IPS-NIHi7 (cell line): ENCODE results near the gene ERVH48-1.
"Not testable (repeated sequence)": the region's sequence is repeated elsewhere in the genome, so short reads cannot be mapped to it uniquely, and the experiment has no call there.

ENCODE experiments used
- DNase-seq: peaks from one replicate; pipeline ENCODE4 v3.0.0; 2012; ENCODE audit warnings: mixed read lengths; ENCODE audit errors: extremely low spot score

The ERVH48-1 gene

DNA sequence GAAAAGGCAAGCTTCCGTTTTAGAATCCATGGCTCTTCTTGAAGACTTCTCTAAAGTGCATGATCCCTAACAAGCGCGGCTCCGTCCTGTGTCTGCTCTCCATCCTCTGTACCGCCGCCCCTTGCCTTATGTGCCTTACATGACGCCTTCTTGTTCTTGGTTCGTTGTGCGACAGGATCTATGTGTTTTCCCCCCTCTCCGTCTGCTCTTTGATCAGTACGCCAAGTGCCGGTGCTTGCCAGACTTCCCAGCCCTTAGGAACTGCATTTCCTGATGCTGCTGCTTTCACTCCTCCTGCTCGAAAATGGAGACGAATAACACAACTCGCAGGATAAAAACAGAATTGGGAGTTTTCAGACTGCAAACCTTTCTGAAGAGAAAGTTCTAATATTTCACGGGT lies 19.2 kb downstream of the ERVH48-1 start:
- no peak for DNase-seq

DNA sequence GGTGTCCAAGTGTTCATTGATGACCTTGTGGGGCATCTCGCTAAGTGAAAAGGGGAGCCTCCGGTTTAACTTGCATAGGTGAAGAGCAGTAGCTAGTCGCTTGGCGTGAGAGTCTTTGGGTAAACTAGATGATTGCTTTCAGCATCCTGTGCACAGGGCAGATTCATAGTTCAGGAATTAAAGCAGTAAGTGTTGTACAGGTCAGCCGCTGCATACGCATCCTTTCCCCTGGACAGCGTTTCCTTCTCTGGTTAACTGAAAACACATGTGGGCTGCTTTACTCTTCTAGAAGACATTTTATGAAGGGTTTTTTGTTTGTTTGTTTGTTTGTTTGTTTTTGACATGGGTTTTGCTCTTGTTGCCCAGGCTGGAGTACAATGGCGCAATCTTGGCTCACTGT lies 20.2 kb downstream of the ERVH48-1 start:
- no peak for DNase-seq

DNA sequence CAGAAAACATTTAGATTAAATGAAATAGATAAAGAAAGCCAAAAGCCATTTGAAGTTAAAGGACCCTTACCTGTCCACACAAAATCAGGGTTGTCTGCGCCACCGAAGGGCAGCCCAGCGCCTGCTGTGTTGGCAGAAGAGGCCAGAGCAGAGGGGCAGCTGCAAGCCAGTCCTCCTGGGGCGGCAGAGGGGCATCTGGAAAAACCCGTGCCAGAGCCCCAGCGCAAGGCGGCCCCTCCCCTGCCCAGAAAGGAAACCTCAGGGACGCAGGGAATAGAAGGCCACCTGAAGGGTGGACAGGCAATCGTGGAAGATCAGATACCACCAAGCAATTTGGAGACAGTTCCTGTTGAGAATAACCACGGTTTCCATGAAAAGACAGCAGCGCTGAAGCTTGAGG lies 21.6 kb downstream of the ERVH48-1 start:
- no peak for DNase-seq

DNA sequence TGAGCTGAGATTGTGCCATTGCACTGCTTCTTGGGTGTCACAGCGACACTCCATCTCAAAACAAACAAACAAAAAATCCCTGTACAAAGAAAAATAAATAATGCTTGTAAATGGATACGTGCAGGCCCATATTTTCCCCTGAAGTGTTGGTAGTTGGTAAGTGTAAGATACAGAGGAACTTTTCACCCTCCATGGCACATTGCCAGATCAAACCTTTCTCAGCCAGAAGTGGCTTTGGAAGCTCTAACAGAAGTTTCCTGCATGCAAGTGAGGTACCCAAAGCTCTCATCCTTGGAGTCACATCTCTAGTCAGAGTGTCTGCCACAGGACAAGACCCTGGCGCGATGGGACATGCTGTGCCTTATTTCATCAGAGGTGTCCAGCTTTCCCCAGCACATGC lies 25.0 kb downstream of the ERVH48-1 start:
- no peak for DNase-seq

DNA sequence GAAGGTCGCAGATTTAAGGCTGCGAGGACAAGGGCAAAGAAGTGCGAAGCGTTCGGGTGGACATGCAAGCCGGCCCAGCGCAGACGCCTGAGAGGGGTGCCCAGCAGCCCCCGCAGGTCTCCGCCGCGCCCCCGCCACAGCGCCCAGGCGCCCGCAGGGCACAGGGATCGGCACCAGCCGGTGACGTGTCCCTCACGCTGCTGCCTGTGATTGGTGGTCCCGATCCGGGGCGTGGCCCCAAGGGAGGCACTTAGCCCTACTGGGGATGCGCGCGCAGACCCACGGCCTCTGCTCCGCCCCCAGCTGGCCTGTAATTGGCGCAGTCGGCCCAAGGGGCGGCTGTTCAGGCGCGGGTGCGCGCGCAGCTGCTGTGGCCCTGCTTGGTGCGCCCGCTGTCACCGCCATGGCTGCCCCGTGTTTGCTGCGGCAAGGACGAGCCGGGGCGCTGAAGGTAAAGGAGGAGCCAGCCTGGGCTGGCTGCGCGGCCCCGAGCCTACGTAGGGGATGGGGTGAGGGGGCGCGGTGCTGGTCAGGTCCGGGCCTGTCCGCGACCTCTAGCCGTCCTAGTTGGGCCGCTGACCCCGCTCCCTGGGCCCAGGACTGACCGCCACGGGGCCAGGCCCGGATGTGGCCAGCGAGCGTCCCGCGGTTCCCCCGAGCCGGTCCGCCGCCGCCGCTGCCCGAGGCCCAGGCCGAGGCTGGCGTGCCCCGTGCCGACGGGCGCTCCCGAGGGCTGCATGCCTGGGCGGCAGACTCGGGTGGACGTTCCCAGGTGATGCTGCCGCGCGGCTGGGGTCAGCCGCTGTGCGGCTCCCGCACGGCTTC lies 32.3 kb downstream of the ERVH48-1 start, which contains the start of gene NDUFV3:
NDUFV3 (plus strand) TSS at position 379 of the 825 bp plus-strand sequence; CDS start at position 404, 25 bp downstream.
- peak; percentile 98 for DNase-seq

DNA sequence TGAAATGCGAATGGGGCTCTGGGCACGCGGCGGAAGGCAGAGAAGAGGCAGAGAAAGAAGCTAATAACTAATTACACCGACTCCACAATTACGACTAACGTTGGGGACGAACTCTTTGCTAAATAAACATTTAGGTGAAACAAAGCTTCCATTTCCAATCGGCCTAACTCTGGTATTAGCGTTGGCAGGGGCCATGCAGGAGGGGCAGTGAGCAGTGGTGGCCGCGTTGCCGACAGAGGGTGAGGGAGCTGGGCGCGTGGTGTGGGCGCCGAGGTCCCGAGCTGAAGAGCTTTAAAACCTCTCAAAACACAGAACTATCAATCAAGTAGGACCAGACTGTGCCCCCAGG lies 32.9 kb downstream of the ERVH48-1 start:
- peak; percentile 26 for DNase-seq

DNA sequence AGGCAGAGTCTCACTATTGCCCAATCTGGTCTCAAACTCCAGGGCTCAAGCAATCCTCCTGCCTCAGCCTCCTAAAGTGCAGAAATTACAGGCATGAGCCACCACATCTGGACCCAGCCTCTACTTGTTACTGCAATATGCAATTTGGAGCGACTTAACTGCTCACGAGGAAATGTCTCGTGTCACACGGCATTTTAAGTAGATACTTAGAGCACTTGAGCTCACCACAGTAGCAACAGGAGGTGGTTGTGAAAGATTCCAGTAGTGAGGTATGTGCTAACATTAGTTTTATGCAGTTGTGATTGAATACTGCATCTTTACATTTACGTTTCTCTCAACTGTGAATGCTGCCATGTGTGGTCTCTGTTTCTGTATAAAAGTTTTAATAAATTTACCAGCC lies 38.1 kb downstream of the ERVH48-1 start:
- DNase-seq, result no peak

DNA sequence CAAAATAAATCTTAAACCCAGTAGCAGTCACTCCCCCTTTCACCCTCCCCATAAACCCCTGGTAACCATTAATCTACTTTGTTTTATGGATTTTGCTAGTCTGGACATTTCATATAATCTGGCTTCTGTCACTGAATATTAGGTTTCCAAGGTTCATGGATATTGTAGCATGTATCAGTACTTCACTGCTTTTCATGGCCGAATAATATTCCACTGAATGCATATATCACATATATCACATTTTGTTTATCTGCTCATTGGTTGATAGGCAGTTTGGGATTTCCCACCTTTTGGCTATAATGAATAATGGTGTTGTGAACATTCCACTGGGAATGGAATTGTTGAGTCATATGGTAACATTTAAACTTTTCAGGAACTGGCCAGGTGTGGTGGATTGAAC lies 41.5 kb downstream of the ERVH48-1 start:
- DNase-seq, result no peak

DNA sequence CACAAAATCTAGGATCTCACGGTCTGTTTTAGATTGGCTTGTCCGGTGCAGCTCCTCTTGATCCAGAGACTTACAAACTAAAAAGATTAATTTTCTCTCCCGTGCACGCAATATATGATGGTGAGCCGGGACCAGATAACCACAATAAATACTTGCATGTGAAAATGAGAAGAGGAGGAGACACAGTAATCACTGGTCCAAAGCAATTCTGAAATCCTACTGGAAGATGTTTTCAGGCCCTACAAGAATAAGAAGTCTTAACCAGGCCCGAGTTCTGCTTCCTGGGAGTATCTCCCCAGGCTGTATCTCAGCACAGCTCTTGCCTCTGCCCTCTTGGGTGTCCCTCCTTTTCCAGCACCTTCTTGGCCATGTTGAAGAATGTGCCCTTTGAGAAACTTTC lies 45.1 kb downstream of the ERVH48-1 start:
- DNase-seq, result no peak

DNA sequence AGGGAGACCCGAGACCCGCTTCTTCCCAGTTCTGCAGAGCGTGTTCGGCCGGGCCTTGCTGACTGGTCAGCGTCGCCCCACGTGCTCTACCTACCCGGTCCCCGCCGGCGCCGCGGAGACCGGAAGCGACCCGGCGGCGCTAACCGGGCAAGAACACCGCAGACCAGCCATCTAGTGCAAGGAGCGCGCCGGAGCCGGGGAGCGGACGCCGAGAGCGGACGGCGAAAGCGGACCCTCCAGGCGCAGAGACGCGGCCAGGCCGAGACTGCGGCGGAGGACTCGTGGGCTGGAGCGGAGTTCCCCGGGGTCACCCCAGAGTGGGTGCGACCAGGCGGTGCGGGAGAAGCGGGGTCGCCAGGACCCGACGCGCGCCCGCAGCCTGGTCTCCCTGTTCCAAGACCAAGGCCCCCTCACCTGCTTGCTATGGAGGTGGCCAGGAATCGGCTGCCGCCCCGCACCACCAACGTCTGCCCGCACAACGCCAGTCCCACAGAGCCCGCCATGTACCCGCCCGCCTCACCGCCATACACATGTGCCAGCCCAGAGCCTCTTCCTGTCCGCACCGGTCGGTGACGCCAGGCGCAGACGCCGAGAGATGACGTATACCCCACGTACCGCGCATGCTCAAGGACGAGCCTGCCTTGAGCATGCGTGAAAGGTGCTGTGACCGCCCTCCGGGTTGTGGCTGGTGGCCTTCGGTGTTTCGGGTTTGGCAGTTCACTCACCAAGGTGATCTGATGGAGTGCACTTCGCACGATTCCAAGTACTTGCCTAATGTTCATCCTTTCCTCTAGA lies 46.2 kb downstream of the ERVH48-1 start, which contains the start of gene WDR4:
WDR4 (minus strand) TSS at position 547 of the 795 bp plus-strand sequence; CDS start at position 503, 44 bp downstream.
- peak; percentile 99 for DNase-seq

DNA sequence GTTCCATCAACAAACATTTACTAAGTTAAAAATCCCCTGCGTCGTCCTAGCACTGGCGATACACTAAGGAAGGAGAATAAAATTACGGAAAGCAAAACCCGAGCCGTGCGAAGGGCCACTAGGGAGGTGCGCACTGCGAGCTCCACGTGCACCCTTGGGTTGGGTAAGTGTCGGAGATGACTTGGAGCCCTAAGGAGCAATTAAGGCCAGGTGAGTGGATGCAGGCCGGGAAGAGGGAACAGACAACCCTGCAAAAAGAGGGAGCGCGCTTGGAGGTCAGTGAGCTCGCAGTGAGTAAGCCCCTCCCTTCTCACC lies 46.8 kb downstream of the ERVH48-1 start:
- DNase-seq, result no peak

DNA sequence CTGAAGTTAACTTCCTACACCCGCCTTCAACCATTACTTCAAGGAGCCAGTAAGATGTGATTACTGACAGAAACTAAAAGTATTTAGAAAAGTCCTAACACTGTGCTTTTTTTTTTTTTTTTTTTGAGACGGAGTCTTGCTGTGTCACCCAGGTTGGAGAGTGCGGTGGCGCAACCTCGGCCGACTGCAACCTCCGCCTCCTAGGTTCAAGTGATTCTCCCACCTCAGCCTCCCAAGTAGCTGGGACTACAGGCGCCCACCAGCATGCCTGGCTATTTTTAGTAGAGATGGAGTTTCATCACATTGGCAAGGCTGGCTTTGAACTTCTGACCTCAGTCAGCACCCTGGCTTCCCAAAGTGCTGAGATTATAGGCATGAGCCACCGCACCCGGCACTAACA lies 49.6 kb downstream of the ERVH48-1 start:
- not testable (repeated sequence) for DNase-seq

DNA sequence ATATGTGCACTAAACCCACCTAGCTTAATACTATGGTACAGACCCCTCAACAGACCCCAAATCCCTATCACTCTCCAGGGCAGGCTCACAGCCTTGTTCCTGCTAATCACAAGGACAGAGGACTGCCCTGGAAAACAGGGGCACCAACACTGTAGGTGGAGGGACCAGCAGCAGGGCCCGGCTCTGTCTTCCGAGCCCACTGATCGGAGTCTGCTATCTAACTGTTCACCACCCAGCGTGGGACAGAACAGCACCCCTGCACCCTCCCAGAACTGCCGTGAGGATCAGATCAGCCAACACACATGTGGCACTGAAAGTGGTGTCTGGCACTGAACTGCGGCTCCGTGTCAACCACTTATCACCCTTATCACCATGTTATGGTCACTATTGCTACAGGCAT lies 52.3 kb downstream of the ERVH48-1 start:
- no peak for DNase-seq

DNA sequence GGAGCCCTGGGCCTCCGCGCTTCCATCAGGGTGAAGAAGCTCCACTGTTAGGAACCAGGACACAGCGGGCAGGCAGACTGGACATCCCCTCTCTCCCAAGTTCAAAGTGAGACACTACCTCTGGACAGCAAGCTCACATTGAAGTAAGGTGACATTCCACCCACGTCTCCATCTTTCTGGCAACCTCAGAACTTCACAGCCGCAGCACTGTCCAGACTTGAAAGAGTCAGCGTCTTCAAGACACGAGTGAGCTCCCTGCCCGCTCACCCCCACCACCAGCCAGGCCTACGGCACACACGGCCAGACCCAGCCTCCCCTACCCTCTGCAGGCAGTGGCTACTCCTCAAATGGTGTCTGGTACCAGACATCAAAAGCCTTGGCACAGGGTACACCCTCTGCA lies 57.2 kb downstream of the ERVH48-1 start:
- DNase-seq, result no peak
